Endothelial cell of umbilical vein (primary cell): Measurements from ENCODE around the gene CEBPZOS. TPM values are rescaled to one million over a fixed set of nuclear protein-coding genes. Genes with fewer than 3 reads are reported as not detected.
"Not testable (repeated sequence)": the region's sequence is repeated elsewhere in the genome, so short reads cannot be mapped to it uniquely, and the experiment has no call there.

Experiments used
- BruUV-seq: library from RNA; stranded (reverse); fragments of 400-500 nt; replicated peaks from 2 replicates; lab custom pipeline; 2021; lab: Mats Ljungman, UMichigan
- CTCF ChIA-PET: fragments of 300-600, 350-600 bp; sonication (Branson Sonifier 250); formaldehyde crosslinking; loops from one replicate; lab custom pipeline; 2021; ENCODE audit warnings: antibody characterized with exemption, inconsistent platforms; lab: Charles Lee
- POLR2A ChIA-PET: fragments of 300-600, 350-600 bp; sonication (Branson Sonifier 250); formaldehyde crosslinking; loops from one replicate; lab custom pipeline; 2021; ENCODE audit warnings: antibody characterized with exemption, inconsistent platforms; lab: Charles Lee
- DNase-seq: peaks from one replicate; pipeline ENCODE4 v3.0.0-alpha.2; 2011; ENCODE audit warnings: low read depth, low spot score
- FAIRE-seq: peaks from 2 replicates; lab custom pipeline; 2011; peaks lifted over from hg19 to GRCh38; lab: Jason Lieb, UNC
- H2AFZ ChIP-seq: 2 replicates; pipeline ENCODE4 v1.6.0; 2012; ENCODE audit warnings: low read depth, low read length, control low read depth, inconsistent platforms
- H3K27ac ChIP-seq: 2 replicates; pipeline ENCODE4 v1.5.1; 2011; ENCODE audit warnings: low read depth, mild to moderate bottlenecking, control low read depth, low read length, moderate library complexity; ENCODE audit not compliant: insufficient read depth
- H3K27me3 ChIP-seq, 2 experiments: 2 replicates each; pipeline versions ENCODE4 v1.6.0 to v1.6.1; 2011; ENCODE audit warnings: low read length in 2 of 2, mixed read lengths in 1 of 2; ENCODE audit not compliant: control insufficient read depth in 2 of 2, insufficient read depth in 2 of 2
- H3K36me3 ChIP-seq, 2 experiments: 2 replicates in 1 of 2; 3 replicates in 1 of 2; pipeline ENCODE4 v1.5.1; 2011; ENCODE audit warnings: low read length in 2 of 2, mild to moderate bottlenecking in 1 of 2, moderate library complexity in 1 of 2; ENCODE audit not compliant: control insufficient read depth in 2 of 2, insufficient read depth in 2 of 2; ENCODE audit errors: extremely low read depth in 1 of 2
- H3K4me1 ChIP-seq: 3 replicates; pipeline ENCODE4 v1.5.1; 2011; ENCODE audit warnings: mild to moderate bottlenecking, low read length; ENCODE audit not compliant: control insufficient read depth, insufficient read depth; ENCODE audit errors: extremely low read depth
- H3K4me2 ChIP-seq: 2 replicates; pipeline ENCODE4 v1.6.1; 2011; ENCODE audit warnings: low read length, control low read depth, mixed read lengths; ENCODE audit not compliant: insufficient read depth
- H3K4me3 ChIP-seq, 3 experiments: fragments of 200-600 bp in 1 of 3; sonication (generic), shearing (Covaris generic) in 1 of 3; replicated peaks in 1 of 3; 2 replicates each; pipeline ENCODE4 v1.5.1; 2011 to 2016; ENCODE audit warnings: control low read depth in 3 of 3, low read length in 3 of 3, mild to moderate bottlenecking in 2 of 3, inconsistent platforms in 1 of 3, low read depth in 1 of 3, moderate library complexity in 1 of 3; ENCODE audit not compliant: insufficient read depth in 1 of 3
- H3K79me2 ChIP-seq: 2 replicates; pipeline ENCODE4 v1.6.0; 2012; ENCODE audit warnings: low read length, inconsistent platforms; ENCODE audit not compliant: control insufficient read depth, insufficient read depth
- H3K9ac ChIP-seq: replicated peaks from 2 replicates; pipeline ENCODE3; 2011; ENCODE audit warnings: low read length, control low read depth; ENCODE audit not compliant: insufficient read depth; ENCODE audit errors: extremely low read depth
- H3K9me1 ChIP-seq: replicated peaks from 3 replicates; pipeline ENCODE4 v1.6.0; 2011; ENCODE audit warnings: mild to moderate bottlenecking, low read length; ENCODE audit not compliant: control insufficient read depth, insufficient read depth; ENCODE audit errors: extremely low read depth
- H3K9me3 ChIP-seq: replicated peaks from 2 replicates; pipeline ENCODE4 v1.5.1; 2012; ENCODE audit warnings: low read length, inconsistent platforms; ENCODE audit not compliant: control insufficient read depth, insufficient read depth
- H4K20me1 ChIP-seq: replicated peaks from 2 replicates; pipeline ENCODE3; 2011; ENCODE audit warnings: mild to moderate bottlenecking, low read length; ENCODE audit not compliant: control insufficient read depth, insufficient read depth; ENCODE audit errors: extremely low read depth
- EZH2 ChIP-seq: IDR thresholded peaks from 2 replicates; pipeline ENCODE4 v1.6.1; 2012; ENCODE audit warnings: borderline replicate concordance, low read depth, mild to moderate bottlenecking, moderate library complexity, low read length, inconsistent platforms; ENCODE audit not compliant: severe bottlenecking
- FOS ChIP-seq: IDR thresholded peaks from 2 replicates; pipeline ENCODE4 v1.6.1; 2011; ENCODE audit warnings: mild to moderate bottlenecking, low read length, moderate library complexity, borderline replicate concordance; ENCODE audit not compliant: insufficient read depth
- GATA2 ChIP-seq: IDR thresholded peaks from 2 replicates; pipeline ENCODE4 v1.7.0; 2011; ENCODE audit warnings: low read depth, mild to moderate bottlenecking, moderate library complexity, mixed read lengths, low read length; ENCODE audit not compliant: insufficient read length, insufficient read depth
- JUN ChIP-seq: IDR thresholded peaks from 2 replicates; pipeline ENCODE4 v1.6.1; 2011; ENCODE audit warnings: borderline replicate concordance, low read depth; ENCODE audit not compliant: insufficient read length, insufficient read depth
- MAX ChIP-seq: IDR thresholded peaks from 2 replicates; pipeline ENCODE4 v1.6.1; 2011; ENCODE audit not compliant: insufficient read depth, insufficient read length
- MYC ChIP-seq: IDR thresholded peaks from one replicate; pipeline ENCODE4 v1.6.1; 2011; ENCODE audit warnings: mild to moderate bottlenecking, low read depth, low read length
- POLR2A ChIP-seq: IDR thresholded peaks from 2 replicates; pipeline ENCODE4 v1.6.1; 2012; ENCODE audit warnings: low read depth, mild to moderate bottlenecking, control low read depth, low read length
- POLR2AphosphoS5 ChIP-seq: IDR thresholded peaks from 2 replicates; pipeline ENCODE4 v1.6.1; 2012; ENCODE audit warnings: low read depth, mild to moderate bottlenecking, control low read depth, low read length, moderate library complexity; ENCODE audit not compliant: insufficient read depth
- dilution Hi-C: fragments of 300-500 bp; cut with MboI; formaldehyde crosslinking; loops from one replicate; pipeline ENCODE4 v1.15.0; 2019; ENCODE audit warnings: low sequenced_read_pairs; ENCODE audit not compliant: extremely low pct_ligation_motif_present
- intact Hi-C: fragments of 100-400 bp; cut with micrococcal nuclease; formaldehyde crosslinking; loops from one replicate; pipeline ENCODE4 v1.10.0; 2022
- polyA plus RNA-seq, 4 experiments: library from polyadenylated mRNA; depleted of rRNA in 3 of 4; stranded (reverse) in 3 of 4; unstranded in 1 of 4; fragments of >200 nt; gene quantifications; 2 replicates each; pipeline versions ENCODE4 v1.2.1 to v1.2.3, GENCODE V29; 2011 to 2012; ENCODE audit warnings: missing spikeins in 1 of 4
- total RNA-seq: library from RNA; stranded (reverse); gene quantifications from 2 replicates; pipeline ENCODE4 v1.2.3, GENCODE V29; 2021
- TF ChIP-seq, protein P1 (sequence below), 2 donors: IDR thresholded peaks; 1 replicate in 1 of 2; 2 replicates in 1 of 2; pipeline ENCODE4 v1.5.1; 2011; ENCODE audit warnings: low read length in 2 of 2, mild to moderate bottlenecking in 2 of 2, moderate library complexity in 2 of 2, control low read depth in 1 of 2, inconsistent platforms in 1 of 2, low read depth in 1 of 2; ENCODE audit not compliant: insufficient read depth in 1 of 2; ENCODE audit errors: extremely low read depth in 1 of 2

The CEBPZOS gene
- total and polyA plus RNA-seq, 2 donors (not counting 3 experiments of a cell fraction or from before 2014, with no cell fraction given), result 29.1 to 36.3 TPM

GRCh38 chr2:37206760-37207159 lies 10.5 kb downstream of the CEBPZOS start:
- H2AFZ ChIP-seq, H3K9me1 ChIP-seq, H3K27me3 ChIP-seq, CTCF ChIA-PET, H3K4me1 ChIP-seq, intact Hi-C loops, H4K20me1 ChIP-seq, FAIRE-seq, H3K4me3 ChIP-seq, H3K4me2 ChIP-seq, BruUV-seq, H3K27ac ChIP-seq, H3K9me3 ChIP-seq, DNase-seq, POLR2A ChIA-PET, H3K9ac ChIP-seq, dilution Hi-C loops: not testable (repeated sequence)
- Histone ChIP-seq H3K79me2 (peaks cover 37% of the 10 kb centered on the region), H3K36me3 (peaks cover 9 to 17% of the 10 kb centered on the region in 2 experiments)

DNA sequence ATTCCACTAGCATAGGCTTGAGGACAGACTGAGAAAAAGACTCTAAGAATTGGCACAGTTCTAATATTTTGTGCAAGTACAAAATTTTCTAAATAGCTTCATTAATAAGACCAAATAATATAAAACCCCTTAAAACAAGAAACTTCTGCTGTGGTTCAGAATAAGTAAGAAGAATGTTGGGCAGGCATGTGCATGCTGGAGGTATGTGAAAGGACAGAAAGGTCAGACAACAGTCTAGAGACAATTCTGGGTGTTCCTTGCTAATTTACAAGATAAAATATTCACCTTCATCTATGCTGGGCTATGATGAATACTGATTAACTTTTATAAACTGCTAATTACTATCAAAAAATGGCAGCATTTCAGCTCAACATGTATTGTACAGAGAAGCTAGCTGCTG lies 14.9 kb downstream of the CEBPZOS start:
- H3K79me2 ChIP-seq, result peaks cover 32% of the 10 kb centered on the region
- H3K4me2 ChIP-seq, result no peak overlapping the region
- dilution Hi-C loops, result no loop called here
- H3K36me3 ChIP-seq, result peaks cover 3 to 18% of the 10 kb centered on the region in 2 experiments
- H3K4me1 ChIP-seq, result no peaks in the 10 kb centered on the region
- POLR2A ChIA-PET, result no interaction called here
- H3K27ac ChIP-seq, result no peak overlapping the region
- H4K20me1 ChIP-seq, result no peaks in the 10 kb centered on the region
- H2AFZ ChIP-seq, result no peak overlapping the region
- intact Hi-C loops, result no loop called here
- TF ChIP-seq MYC (no peak), POLR2A (no peak), POLR2AphosphoS5 (no peak), GATA2 (no peak), MAX (no peak), FOS (no peak), JUN (no peak), EZH2 (no peak)
- TF ChIP-seq, protein P1, sequence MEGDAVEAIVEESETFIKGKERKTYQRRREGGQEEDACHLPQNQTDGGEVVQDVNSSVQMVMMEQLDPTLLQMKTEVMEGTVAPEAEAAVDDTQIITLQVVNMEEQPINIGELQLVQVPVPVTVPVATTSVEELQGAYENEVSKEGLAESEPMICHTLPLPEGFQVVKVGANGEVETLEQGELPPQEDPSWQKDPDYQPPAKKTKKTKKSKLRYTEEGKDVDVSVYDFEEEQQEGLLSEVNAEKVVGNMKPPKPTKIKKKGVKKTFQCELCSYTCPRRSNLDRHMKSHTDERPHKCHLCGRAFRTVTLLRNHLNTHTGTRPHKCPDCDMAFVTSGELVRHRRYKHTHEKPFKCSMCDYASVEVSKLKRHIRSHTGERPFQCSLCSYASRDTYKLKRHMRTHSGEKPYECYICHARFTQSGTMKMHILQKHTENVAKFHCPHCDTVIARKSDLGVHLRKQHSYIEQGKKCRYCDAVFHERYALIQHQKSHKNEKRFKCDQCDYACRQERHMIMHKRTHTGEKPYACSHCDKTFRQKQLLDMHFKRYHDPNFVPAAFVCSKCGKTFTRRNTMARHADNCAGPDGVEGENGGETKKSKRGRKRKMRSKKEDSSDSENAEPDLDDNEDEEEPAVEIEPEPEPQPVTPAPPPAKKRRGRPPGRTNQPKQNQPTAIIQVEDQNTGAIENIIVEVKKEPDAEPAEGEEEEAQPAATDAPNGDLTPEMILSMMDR (IDR thresholded peaks at IDR 0.05; ENCODE audit: extremely low read depth in 1 of 2, insufficient read depth in 1 of 2, low read depth in 1 of 2, low read length in 2 of 2), result no peak
- H3K4me3 ChIP-seq, result no peak overlapping the region
- CTCF ChIA-PET, result interaction anchor here (1.0 to 1.4 kb wide), 5 partner anchors 9 to 43 kb away, joined by 3 to 5 read pairs (median 3); no protein-coding TSS in a partner anchor
- no peak overlapping the region for H3K9ac ChIP-seq
- DNase-seq (no peak), FAIRE-seq (no peak)
- no peaks in the 10 kb centered on the region for H3K27me3 ChIP-seq
- no peaks in the 10 kb centered on the region for H3K9me3 ChIP-seq
- no peaks in the 10 kb centered on the region for H3K9me1 ChIP-seq
- no TSS peak for BruUV-seq
